ENCODE measurements around the gene ANXA1.
A peak's percentile ranks its signal among the peaks of the same experiment; 100 is the strongest.

The ANXA1 gene

GRCh38 chr9:73199448-73199847, 47.8 kb downstream of the ANXA1 start:
- TF ChIP-seq CTCF (conservative IDR thresholded peaks at IDR 0.05; ENCODE audit: low read length): no peak
- no peak for TF ChIP-seq EZH2phosphoT487 (IDR thresholded peaks at IDR 0.05; ENCODE audit: borderline replicate concordance)
- Histone ChIP-seq H3F3A (ENCODE audit: low read depth) (no peaks in the 10 kb centered on the region), H3K27me3 (ENCODE audit: insufficient read depth, low read length, poor library complexity, severe bottlenecking) (no peaks in the 10 kb centered on the region), H3K4me3 (ENCODE audit: low read length, poor library complexity, severe bottlenecking) (no peak overlapping the region), H2AFZ (ENCODE audit: low read length) (no peak overlapping the region), H3K79me2 (ENCODE audit: insufficient read depth, low read length) (no peaks in the 10 kb centered on the region), H3K36me3 (ENCODE audit: insufficient read depth, low read length) (no peaks in the 10 kb centered on the region), H3K4me2 (ENCODE audit: low read depth, low read length, poor library complexity, severe bottlenecking) (no peak overlapping the region), H3K4me1 (ENCODE audit: insufficient read depth, low read length, poor library complexity, severe bottlenecking) (no peaks in the 10 kb centered on the region), H3K9me3 (ENCODE audit: insufficient read depth, low read depth, low read length) (no peaks in the 10 kb centered on the region), H4K20me1 (ENCODE audit: insufficient read depth, low read length, poor library complexity, severe bottlenecking) (no peaks in the 10 kb centered on the region), H3K9me2 (replicated peaks; ENCODE audit: low read depth, low read length) (no peaks in the 10 kb centered on the region), H3K9ac (ENCODE audit: low read depth, low read length, poor library complexity, severe bottlenecking) (no peak overlapping the region)

- H3K9me2 ChIP-seq (replicated peaks; ENCODE audit: low read depth, low read length): no peaks in the 10 kb centered on the region
- H3K9me3 ChIP-seq (ENCODE audit: insufficient read depth, low read depth, low read length): no peaks in the 10 kb centered on the region
- H3K9ac ChIP-seq (ENCODE audit: low read depth, low read length, poor library complexity, severe bottlenecking): no peak overlapping the region
- H4K20me1 ChIP-seq (ENCODE audit: insufficient read depth, low read length, poor library complexity, severe bottlenecking): no peaks in the 10 kb centered on the region
- no peaks in the 10 kb centered on the region for H3K36me3 ChIP-seq (ENCODE audit: insufficient read depth, low read length)
- no peaks in the 10 kb centered on the region for H3F3A ChIP-seq (ENCODE audit: low read depth)
- no peaks in the 10 kb centered on the region for H3K27me3 ChIP-seq (ENCODE audit: insufficient read depth, low read length, poor library complexity, severe bottlenecking)
- no peak overlapping the region for H3K4me2 ChIP-seq (ENCODE audit: low read depth, low read length, poor library complexity, severe bottlenecking)
- no peak overlapping the region for H3K4me3 ChIP-seq (ENCODE audit: low read length, poor library complexity, severe bottlenecking)
- H3K4me1 ChIP-seq (ENCODE audit: insufficient read depth, low read length, poor library complexity, severe bottlenecking): no peaks in the 10 kb centered on the region
- no peaks in the 10 kb centered on the region for H3K79me2 ChIP-seq (ENCODE audit: insufficient read depth, low read length)
- TF ChIP-seq EZH2phosphoT487 (IDR thresholded peaks at IDR 0.05; ENCODE audit: borderline replicate concordance) (no peak), CTCF (conservative IDR thresholded peaks at IDR 0.05; ENCODE audit: low read length) (no peak)
- H2AFZ ChIP-seq (ENCODE audit: low read length): no peak overlapping the region
Measured at GRCh38 chr9:73199886-73200285, 48.2 kb downstream of the ANXA1 start.

GRCh38 chr9:73200694-73201452, 49.2 kb downstream of the ANXA1 start:
- TF ChIP-seq EZH2phosphoT487 (IDR thresholded peaks at IDR 0.05; ENCODE audit: borderline replicate concordance) (no peak), CTCF (conservative IDR thresholded peaks at IDR 0.05; ENCODE audit: low read length) (peak; percentile 81)
- H2AFZ ChIP-seq (ENCODE audit: low read length): 0 out of 2 replicates have a peak overlapping the region, but pooled peaks have one; percentile 7
- no peak overlapping the region for H3K4me2 ChIP-seq (ENCODE audit: low read depth, low read length, poor library complexity, severe bottlenecking)
- no peaks in the 10 kb centered on the region for H3K9me3 ChIP-seq (ENCODE audit: insufficient read depth, low read depth, low read length)
- no peak overlapping the region for H3K4me3 ChIP-seq (ENCODE audit: low read length, poor library complexity, severe bottlenecking)
- no peaks in the 10 kb centered on the region for H3K36me3 ChIP-seq (ENCODE audit: insufficient read depth, low read length)
- no peaks in the 10 kb centered on the region for H3K9me2 ChIP-seq (replicated peaks; ENCODE audit: low read depth, low read length)
- H4K20me1 ChIP-seq (ENCODE audit: insufficient read depth, low read length, poor library complexity, severe bottlenecking): no peaks in the 10 kb centered on the region
- no peaks in the 10 kb centered on the region for H3F3A ChIP-seq (ENCODE audit: low read depth)
- no peaks in the 10 kb centered on the region for H3K4me1 ChIP-seq (ENCODE audit: insufficient read depth, low read length, poor library complexity, severe bottlenecking)
- H3K9ac ChIP-seq (ENCODE audit: low read depth, low read length, poor library complexity, severe bottlenecking): no peak overlapping the region
- no peaks in the 10 kb centered on the region for H3K79me2 ChIP-seq (ENCODE audit: insufficient read depth, low read length)
- no peaks in the 10 kb centered on the region for H3K27me3 ChIP-seq (ENCODE audit: insufficient read depth, low read length, poor library complexity, severe bottlenecking)

All from Loucy (cell line).